WTC11 (cell line): Measurements from ENCODE around the gene PAMR1. TPM values are rescaled to one million over a fixed set of nuclear protein-coding genes. Genes with fewer than 3 reads are reported as not detected.

Source experiments
- ATAC-seq: fragments of 200-7000 bp; cut with Tn5 transposase; 2 replicates; pipeline ENCODE4 v1.10.0; 2021; ENCODE audit warnings: mild to moderate bottlenecking, moderate library complexity
- CTCF ChIA-PET: fragments of 300-600 bp; sonication (Branson Sonifier 250); formaldehyde crosslinking; loops from one replicate; lab custom pipeline; 2021; ENCODE audit warnings: antibody characterized with exemption; lab: Charles Lee
- POLR2A ChIA-PET: fragments of 350-600 bp; sonication (Branson Sonifier 250); formaldehyde crosslinking; loops from one replicate; lab custom pipeline; 2021; ENCODE audit warnings: antibody characterized with exemption; lab: Charles Lee
- DNase-seq: peaks from one replicate; pipeline ENCODE4 v3.0.0; 2021; ENCODE audit warnings: low spot score
- H3K27ac Mint-ChIP-seq: 2 replicates; pipeline ENCODE4 v1.8.0; 2021; ENCODE audit warnings: mixed read lengths
- H3K27me3 Mint-ChIP-seq: 2 replicates; pipeline ENCODE4 v1.8.0; 2021; ENCODE audit warnings: low read depth, mild to moderate bottlenecking, moderate library complexity, mixed read lengths
- H3K36me3 Mint-ChIP-seq: 2 replicates; pipeline ENCODE4 v1.8.0; 2021; ENCODE audit warnings: mixed read lengths
- H3K4me1 Mint-ChIP-seq: 2 replicates; pipeline ENCODE4 v1.8.0; 2022; ENCODE audit warnings: mixed read lengths
- H3K4me3 Mint-ChIP-seq: 2 replicates; pipeline ENCODE4 v1.8.0; 2021; ENCODE audit warnings: mild to moderate bottlenecking, moderate library complexity, mixed read lengths
- H3K9me3 Mint-ChIP-seq: 2 replicates; pipeline ENCODE4 v1.8.0; 2021; ENCODE audit warnings: mixed read lengths
- E2F4 ChIP-seq: sonication (generic); formaldehyde crosslinking; IDR thresholded peaks from 2 replicates; pipeline ENCODE4 v1.8.1; 2022; ENCODE audit warnings: low read depth, mild to moderate bottlenecking, moderate library complexity, missing genetic modification reagents, borderline replicate concordance
- ESRRA ChIP-seq: sonication (generic); formaldehyde crosslinking; IDR thresholded peaks from 2 replicates; pipeline ENCODE4 v1.8.1; 2022; ENCODE audit warnings: mild to moderate bottlenecking, missing genetic modification reagents, borderline replicate concordance
- NR1H2 ChIP-seq: sonication (generic); formaldehyde crosslinking; IDR thresholded peaks from 2 replicates; pipeline ENCODE4 v1.9.0; 2021; ENCODE audit warnings: mild to moderate bottlenecking, moderate library complexity, missing genetic modification reagents
- OVOL2 ChIP-seq: fragments of 250-450 bp; sonication (Bioruptor Pico); IDR thresholded peaks from 2 replicates; pipeline ENCODE4 v1.9.0; 2021; ENCODE audit warnings: mild to moderate bottlenecking, borderline replicate concordance
- PRRX2 ChIP-seq: fragments of 250-450 bp; sonication (Bioruptor Pico); IDR thresholded peaks from 2 replicates; pipeline ENCODE4 v1.8.0; 2021; ENCODE audit warnings: mild to moderate bottlenecking
- SMAD3 ChIP-seq: sonication (generic); formaldehyde crosslinking; IDR thresholded peaks from 2 replicates; pipeline ENCODE4 v1.8.0; 2022; ENCODE audit warnings: missing genetic modification reagents, mild to moderate bottlenecking, borderline replicate concordance
- SOX15 ChIP-seq: fragments of 250-450 bp; sonication (Bioruptor Pico); IDR thresholded peaks from 2 replicates; pipeline ENCODE4 v1.9.0; 2021; ENCODE audit warnings: mild to moderate bottlenecking
- STAT6 ChIP-seq: sonication (generic); formaldehyde crosslinking; conservative IDR thresholded peaks from 2 replicates; pipeline ENCODE4 v1.8.1; 2023; ENCODE audit warnings: mild to moderate bottlenecking, low read depth, missing genetic modification reagents, moderate library complexity
- ZNF138 ChIP-seq: sonication (generic); formaldehyde crosslinking; conservative IDR thresholded peaks from 2 replicates; pipeline ENCODE4 v1.8.1; 2022; ENCODE audit warnings: mild to moderate bottlenecking, moderate library complexity, missing genetic modification reagents
- ZNF219 ChIP-seq: sonication (generic); formaldehyde crosslinking; IDR thresholded peaks from 2 replicates; pipeline ENCODE4 v1.8.0; 2023; ENCODE audit warnings: missing genetic modification reagents, mild to moderate bottlenecking, borderline replicate concordance
- ZNF317 ChIP-seq: sonication (generic); formaldehyde crosslinking; IDR thresholded peaks from 2 replicates; pipeline ENCODE4 v1.8.1; 2023; ENCODE audit warnings: low read depth, mild to moderate bottlenecking, moderate library complexity, missing genetic modification reagents, borderline replicate concordance
- total RNA-seq: library from RNA; stranded (reverse); gene quantifications from 3 replicates; pipeline ENCODE4 v1.2.3, GENCODE V29; 2021
- TF ChIP-seq, protein P1 (sequence below): sonication (generic); formaldehyde crosslinking; IDR thresholded peaks from 2 replicates; pipeline ENCODE4 v1.8.0; 2022; ENCODE audit warnings: mild to moderate bottlenecking, missing genetic modification reagents
- TF ChIP-seq, protein P2 (sequence below): sonication (generic); formaldehyde crosslinking; IDR thresholded peaks from 2 replicates; pipeline ENCODE4 v1.8.0; 2023; ENCODE audit warnings: missing genetic modification reagents, mild to moderate bottlenecking, borderline replicate concordance
- TF ChIP-seq, protein P3 (sequence below): sonication (generic); formaldehyde crosslinking; IDR thresholded peaks from 2 replicates; pipeline ENCODE4 v1.8.0; 2022; ENCODE audit warnings: missing genetic modification reagents

The PAMR1 gene
- total RNA-seq, 1 experiment from 2014 or later = 3.2 TPM

- ATAC-seq (no peak), DNase-seq (no peak)
- no peaks in the 10 kb centered on the region for H3K36me3 Mint-ChIP-seq
- ChIA-PET POLR2A (no interaction called here), CTCF (interaction anchor here (0.6 kb wide), 1 partner anchor 783 kb away, joined by 3 read pairs; no protein-coding TSS in a partner anchor)
- H3K4me1 Mint-ChIP-seq = peaks cover 12% of the 10 kb centered on the region
- no peak overlapping the region for H3K4me3 Mint-ChIP-seq
- peaks cover 91% of the 10 kb centered on the region for H3K27me3 Mint-ChIP-seq
- no peak overlapping the region for H3K27ac Mint-ChIP-seq
- TF ChIP-seq SOX15 (CRISPR knock-in tag) (no peak), PRRX2 (CRISPR knock-in tag) (no peak), ZNF317 (CRISPR knock-in tag) (no peak), ESRRA (no peak), OVOL2 (CRISPR knock-in tag) (no peak), ZNF219 (CRISPR knock-in tag) (no peak), STAT6 (CRISPR knock-in tag) (no peak), NR1H2 (CRISPR knock-in tag) (no peak), E2F4 (no peak), SMAD3 (CRISPR knock-in tag) (no peak), ZNF138 (no peak)
- TF ChIP-seq, protein P1, sequence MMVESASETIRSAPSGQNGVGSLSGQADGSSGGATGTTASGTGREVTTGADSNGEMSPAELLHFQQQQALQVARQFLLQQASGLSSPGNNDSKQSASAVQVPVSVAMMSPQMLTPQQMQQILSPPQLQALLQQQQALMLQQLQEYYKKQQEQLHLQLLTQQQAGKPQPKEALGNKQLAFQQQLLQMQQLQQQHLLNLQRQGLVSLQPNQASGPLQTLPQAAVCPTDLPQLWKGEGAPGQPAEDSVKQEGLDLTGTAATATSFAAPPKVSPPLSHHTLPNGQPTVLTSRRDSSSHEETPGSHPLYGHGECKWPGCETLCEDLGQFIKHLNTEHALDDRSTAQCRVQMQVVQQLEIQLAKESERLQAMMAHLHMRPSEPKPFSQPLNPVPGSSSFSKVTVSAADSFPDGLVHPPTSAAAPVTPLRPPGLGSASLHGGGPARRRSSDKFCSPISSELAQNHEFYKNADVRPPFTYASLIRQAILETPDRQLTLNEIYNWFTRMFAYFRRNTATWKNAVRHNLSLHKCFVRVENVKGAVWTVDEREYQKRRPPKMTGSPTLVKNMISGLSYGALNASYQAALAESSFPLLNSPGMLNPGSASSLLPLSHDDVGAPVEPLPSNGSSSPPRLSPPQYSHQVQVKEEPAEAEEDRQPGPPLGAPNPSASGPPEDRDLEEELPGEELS = no peak
- TF ChIP-seq, protein P2, sequence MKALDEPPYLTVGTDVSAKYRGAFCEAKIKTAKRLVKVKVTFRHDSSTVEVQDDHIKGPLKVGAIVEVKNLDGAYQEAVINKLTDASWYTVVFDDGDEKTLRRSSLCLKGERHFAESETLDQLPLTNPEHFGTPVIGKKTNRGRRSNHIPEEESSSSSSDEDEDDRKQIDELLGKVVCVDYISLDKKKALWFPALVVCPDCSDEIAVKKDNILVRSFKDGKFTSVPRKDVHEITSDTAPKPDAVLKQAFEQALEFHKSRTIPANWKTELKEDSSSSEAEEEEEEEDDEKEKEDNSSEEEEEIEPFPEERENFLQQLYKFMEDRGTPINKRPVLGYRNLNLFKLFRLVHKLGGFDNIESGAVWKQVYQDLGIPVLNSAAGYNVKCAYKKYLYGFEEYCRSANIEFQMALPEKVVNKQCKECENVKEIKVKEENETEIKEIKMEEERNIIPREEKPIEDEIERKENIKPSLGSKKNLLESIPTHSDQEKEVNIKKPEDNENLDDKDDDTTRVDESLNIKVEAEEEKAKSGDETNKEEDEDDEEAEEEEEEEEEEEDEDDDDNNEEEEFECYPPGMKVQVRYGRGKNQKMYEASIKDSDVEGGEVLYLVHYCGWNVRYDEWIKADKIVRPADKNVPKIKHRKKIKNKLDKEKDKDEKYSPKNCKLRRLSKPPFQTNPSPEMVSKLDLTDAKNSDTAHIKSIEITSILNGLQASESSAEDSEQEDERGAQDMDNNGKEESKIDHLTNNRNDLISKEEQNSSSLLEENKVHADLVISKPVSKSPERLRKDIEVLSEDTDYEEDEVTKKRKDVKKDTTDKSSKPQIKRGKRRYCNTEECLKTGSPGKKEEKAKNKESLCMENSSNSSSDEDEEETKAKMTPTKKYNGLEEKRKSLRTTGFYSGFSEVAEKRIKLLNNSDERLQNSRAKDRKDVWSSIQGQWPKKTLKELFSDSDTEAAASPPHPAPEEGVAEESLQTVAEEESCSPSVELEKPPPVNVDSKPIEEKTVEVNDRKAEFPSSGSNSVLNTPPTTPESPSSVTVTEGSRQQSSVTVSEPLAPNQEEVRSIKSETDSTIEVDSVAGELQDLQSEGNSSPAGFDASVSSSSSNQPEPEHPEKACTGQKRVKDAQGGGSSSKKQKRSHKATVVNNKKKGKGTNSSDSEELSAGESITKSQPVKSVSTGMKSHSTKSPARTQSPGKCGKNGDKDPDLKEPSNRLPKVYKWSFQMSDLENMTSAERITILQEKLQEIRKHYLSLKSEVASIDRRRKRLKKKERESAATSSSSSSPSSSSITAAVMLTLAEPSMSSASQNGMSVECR = no peak
- TF ChIP-seq, protein P3, sequence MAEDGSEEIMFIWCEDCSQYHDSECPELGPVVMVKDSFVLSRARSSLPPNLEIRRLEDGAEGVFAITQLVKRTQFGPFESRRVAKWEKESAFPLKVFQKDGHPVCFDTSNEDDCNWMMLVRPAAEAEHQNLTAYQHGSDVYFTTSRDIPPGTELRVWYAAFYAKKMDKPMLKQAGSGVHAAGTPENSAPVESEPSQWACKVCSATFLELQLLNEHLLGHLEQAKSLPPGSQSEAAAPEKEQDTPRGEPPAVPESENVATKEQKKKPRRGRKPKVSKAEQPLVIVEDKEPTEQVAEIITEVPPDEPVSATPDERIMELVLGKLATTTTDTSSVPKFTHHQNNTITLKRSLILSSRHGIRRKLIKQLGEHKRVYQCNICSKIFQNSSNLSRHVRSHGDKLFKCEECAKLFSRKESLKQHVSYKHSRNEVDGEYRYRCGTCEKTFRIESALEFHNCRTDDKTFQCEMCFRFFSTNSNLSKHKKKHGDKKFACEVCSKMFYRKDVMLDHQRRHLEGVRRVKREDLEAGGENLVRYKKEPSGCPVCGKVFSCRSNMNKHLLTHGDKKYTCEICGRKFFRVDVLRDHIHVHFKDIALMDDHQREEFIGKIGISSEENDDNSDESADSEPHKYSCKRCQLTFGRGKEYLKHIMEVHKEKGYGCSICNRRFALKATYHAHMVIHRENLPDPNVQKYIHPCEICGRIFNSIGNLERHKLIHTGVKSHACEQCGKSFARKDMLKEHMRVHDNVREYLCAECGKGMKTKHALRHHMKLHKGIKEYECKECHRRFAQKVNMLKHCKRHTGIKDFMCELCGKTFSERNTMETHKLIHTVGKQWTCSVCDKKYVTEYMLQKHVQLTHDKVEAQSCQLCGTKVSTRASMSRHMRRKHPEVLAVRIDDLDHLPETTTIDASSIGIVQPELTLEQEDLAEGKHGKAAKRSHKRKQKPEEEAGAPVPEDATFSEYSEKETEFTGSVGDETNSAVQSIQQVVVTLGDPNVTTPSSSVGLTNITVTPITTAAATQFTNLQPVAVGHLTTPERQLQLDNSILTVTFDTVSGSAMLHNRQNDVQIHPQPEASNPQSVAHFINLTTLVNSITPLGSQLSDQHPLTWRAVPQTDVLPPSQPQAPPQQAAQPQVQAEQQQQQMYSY (CRISPR knock-in tag) = no peak
- no peaks in the 10 kb centered on the region for H3K9me3 Mint-ChIP-seq
Measured at GRCh38 chr11:35424157-35424940, 101.1 kb downstream of the PAMR1 start.
